Peyer's patch (tissue), 4 donors: ENCODE measurements around the gene DCST2.
A peak's percentile ranks its signal among the peaks of the same experiment; 100 is the strongest.

ENCODE experiments used
- CTCF ChIP-seq, 6 experiments: fragments of 450-650 bp in 4 of 6; fragments of 200-600 bp in 2 of 6; sonication (generic) in 1 of 6; IDR thresholded peaks; one replicate each; pipeline ENCODE4 v1.5.1; 2017 to 2019; ENCODE audit warnings: antibody characterized with exemption in 6 of 6, mild to moderate bottlenecking in 3 of 6, moderate library complexity in 1 of 6
- POLR2A ChIP-seq, 2 donors: fragments of 450-650 bp; IDR thresholded peaks; one replicate each; pipeline ENCODE4 v1.5.1; 2017; ENCODE audit warnings: antibody characterized with exemption in 2 of 2, mild to moderate bottlenecking in 2 of 2, moderate library complexity in 2 of 2

- peak in 1 of 2 donors; percentile 75 for TF ChIP-seq POLR2A (IDR thresholded peaks at IDR 0.05)
- TF ChIP-seq CTCF (IDR thresholded peaks at IDR 0.05): no peak
Measured at GRCh38 chr1:154982897-154983648, 50.5 kb downstream of the DCST2 start, which contains the start of gene FLAD1.
